GM18526 (cell line): ENCODE measurements around the gene SPAG6.

Source experiments
- POLR2A ChIP-seq: IDR thresholded peaks from 3 replicates; pipeline ENCODE4 v1.6.1; 2011; ENCODE audit not compliant: insufficient read length; ENCODE audit errors: extremely low read depth

Gene SPAG6

GRCh38 chr10:22447068-22447467 lies 101.8 kb downstream of the SPAG6 start:
- no peak for TF ChIP-seq POLR2A

DNA sequence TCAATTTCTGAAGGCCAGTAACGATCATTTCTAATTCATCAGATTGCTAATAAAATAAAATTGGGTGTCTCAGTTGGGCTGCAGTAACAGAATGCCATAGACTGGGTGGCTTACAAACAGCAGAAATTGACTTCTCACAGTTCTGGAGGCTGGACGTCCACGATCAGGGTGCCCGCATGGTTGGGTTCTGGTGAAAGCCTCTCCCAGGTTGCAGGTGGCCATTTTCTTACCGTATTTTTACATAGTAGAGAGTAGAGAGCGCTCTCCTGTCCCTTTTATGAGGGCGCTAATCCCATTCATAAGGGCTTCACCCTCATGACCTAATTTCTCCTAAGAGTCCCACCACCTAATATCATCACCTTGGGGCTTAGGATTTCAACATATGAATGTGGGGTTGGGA lies 106.0 kb downstream of the SPAG6 start:
- no peak for TF ChIP-seq POLR2A

DNA sequence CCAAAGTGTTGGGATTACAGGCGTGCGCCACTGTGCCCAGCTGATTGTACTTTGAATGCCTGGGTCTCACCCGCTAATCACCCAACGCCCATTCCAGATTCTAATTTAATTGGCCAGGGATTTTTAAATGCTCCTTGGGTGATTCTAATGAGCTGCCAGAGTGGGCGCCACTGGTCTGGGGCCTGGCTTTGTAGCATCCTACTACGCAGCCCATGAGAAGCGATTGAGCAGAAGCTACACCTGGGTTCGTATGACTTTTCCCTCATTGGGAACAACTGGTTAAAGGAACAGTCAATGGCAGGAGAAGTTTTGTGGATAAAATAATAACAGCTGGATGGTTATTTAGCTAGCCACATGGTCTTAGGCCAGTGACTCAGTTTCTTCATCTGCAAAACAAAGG lies 108.0 kb downstream of the SPAG6 start:
- no peak for TF ChIP-seq POLR2A

- TF ChIP-seq POLR2A, result no peak
These were observed 108.8 kb downstream of the SPAG6 start for GRCh38 chr10:22453948-22454591.

DNA sequence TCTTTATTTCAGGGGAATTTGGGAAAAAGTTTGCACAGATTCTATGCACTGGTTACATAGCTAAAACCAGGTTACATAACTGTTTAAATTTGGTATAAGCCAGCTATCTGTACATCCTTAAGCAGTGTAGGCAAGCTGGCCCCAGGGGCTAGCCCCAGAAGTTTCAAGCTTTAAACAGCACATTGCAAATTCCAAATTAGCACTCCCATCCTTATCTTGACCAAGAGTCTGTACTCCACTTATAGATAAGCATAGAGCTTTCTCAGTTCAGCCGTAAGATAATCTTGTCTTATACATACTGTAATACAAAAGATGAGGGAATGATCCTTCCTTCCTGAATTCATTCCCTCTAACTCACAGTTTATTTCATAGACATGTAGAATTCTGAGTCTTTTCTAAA lies 109.3 kb downstream of the SPAG6 start:
- TF ChIP-seq POLR2A, result no peak

DNA sequence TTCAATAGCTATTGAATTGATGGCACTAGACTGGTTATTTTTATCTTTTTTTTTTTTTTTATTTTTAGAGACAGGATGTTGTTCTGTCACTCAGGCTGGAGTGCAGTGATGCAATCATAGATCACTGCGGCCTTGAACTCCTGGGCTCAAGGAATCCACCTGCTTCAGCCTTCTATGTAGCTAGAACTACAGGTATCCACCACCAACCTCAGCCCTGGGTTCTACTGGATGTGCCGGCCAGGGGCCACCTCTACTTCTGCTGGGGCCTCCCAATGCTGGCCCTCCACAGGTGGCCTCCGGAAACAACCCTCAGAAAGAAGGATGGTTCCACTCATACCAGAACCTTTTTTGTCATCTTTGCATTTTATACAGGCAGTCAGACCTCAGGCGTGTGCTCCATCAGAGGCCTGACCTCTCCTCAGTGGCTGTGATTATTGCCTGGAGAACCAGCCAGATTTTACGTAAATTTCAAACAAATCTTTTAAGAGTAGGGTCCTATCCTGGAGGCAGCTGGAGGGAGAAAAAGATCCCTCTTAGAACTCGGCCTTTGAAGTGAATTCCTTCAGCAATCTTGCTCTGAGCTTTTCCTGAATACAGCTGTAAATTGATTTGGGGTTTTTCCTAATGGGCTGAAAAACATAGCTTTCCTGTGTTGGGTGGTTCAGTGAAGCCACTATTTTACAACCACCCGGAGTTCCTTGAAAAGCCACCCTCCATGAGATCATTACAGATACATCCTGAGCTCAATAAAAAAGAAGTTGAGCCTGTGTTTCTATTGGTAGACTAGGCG lies 110.0 kb downstream of the SPAG6 start:
- no peak for TF ChIP-seq POLR2A

GRCh38 chr10:22456486-22456885 lies 111.2 kb downstream of the SPAG6 start:
- no peak for TF ChIP-seq POLR2A

DNA sequence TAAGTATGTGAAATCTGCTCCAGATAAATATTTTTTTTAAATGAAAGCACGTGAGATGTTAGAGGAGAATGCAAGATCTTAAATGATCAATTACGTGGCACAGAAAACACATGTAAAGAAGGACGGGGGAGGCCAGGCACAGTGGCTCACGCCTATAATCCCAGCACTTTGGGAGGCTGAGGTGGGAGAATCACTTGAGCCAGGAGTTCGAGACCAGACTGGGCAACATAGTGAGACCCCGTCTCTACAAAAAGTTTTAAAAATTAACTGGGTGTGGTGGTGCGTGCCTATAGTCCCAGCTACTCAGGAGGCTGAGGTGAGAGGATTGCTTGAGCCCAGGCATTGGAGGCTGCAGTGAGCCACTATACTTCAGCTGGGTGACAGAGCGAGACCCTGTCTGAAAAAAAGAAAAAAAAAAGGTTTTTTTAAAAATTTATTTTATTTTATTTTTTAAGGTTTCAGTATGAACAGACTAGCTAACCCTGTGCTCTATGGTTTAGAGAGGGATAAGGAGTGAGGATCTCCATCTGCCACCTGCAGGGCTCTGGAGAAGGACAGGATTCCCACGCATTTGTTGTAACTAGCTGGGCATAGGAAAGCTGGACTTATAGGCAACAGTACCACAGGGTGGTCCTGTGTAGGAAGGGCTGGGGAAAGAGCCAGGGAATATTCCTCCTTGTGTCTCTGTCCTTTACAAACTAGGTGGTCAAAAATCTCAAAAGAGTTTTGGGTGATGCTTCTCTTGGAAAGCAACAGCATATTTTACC lies 113.2 kb downstream of the SPAG6 start:
- no peak for TF ChIP-seq POLR2A

GRCh38 chr10:22459496-22459895 lies 114.2 kb downstream of the SPAG6 start:
- no peak for TF ChIP-seq POLR2A

- TF ChIP-seq POLR2A, result no peak
These were observed 114.8 kb downstream of the SPAG6 start for GRCh38 chr10:22460101-22460500.

DNA sequence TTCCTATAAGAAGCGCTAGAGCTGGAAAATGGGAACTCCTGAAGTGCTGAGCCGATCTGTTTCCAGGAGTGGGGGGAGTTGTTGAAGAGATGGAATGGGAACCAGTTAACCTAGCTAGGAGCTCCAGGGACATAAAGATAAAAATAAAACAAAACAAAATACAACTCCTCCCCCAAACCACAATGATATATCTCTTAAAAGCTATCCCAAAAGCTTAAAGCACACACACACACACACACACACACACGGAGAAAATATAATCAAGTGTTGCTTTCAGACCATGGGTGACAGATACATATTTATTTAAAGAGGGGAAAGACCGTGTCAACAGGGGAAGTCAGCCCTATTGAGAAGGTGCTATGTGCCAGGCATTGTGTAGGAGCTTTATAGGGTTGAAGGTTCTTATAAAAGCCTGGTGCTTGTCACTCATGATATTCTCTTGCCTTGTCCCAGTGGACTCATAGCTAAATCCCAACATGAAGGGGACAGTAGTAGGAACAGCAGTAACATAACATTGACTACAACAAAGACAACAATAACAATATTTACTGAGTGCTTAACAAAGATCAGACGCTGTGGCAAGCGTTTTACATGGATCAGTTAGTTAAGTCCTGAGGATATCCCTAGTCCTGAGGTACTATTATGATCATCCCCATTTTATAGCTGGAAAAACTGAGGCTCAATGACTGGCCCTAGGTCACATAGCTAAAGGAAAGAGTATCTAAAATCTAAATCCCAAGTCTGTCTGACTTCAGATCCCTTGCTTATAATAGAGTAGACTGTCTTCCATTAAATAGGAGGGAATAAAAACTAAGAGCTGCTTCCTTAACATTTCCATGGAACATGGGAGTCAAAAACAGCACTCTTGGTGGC lies 115.5 kb downstream of the SPAG6 start:
- no peak for TF ChIP-seq POLR2A

DNA sequence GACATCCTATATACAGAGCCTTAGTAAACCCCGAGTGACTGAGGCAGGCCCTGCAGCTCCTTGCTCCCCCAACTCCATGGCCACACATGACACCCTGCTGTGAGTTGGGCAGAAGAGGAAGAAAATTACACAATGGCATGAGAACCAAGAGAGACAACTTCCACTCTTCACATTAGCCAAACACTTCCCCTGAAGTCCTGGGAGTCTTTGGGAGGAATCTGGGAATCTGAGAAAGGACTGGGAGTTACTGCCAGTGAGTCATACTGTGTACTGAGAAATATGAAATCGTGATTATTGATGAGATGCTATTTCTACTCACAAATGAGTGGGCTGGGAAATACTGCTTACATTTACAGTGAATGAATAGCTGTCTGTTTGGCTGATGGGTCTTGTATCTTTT lies 116.6 kb downstream of the SPAG6 start:
- TF ChIP-seq POLR2A, result no peak

DNA sequence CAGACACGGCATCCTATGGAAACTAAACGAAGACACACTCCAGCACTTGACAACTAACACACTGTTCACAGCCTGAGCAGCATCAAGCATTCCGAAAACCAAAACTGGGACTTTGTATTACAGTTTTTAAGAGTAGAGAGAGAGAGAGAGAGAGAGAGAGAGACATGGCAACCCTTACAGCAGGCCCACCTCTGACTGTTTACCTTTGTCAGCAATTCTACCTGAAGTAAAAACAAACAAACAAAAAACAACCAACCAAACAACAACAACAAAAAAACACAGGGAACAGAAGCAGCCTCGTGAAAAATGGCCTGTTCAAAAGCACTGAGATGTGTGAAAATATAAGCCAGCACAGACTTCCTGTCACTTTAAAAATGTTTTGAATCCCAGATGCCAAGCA lies 118.0 kb downstream of the SPAG6 start:
- no peak for TF ChIP-seq POLR2A

- no peak for TF ChIP-seq POLR2A
These were observed 119.8 kb downstream of the SPAG6 start for GRCh38 chr10:22464966-22465629.

GRCh38 chr10:22466763-22467334 lies 121.6 kb downstream of the SPAG6 start:
- TF ChIP-seq POLR2A, result no peak
